Tibial nerve (tissue), 3 donors: ENCODE results near the gene VPS13D.

Source experiments
- POLR2A ChIP-seq, 2 donors: fragments of 450-650 bp; IDR thresholded peaks; one replicate each; pipeline ENCODE4 v1.6.1; 2017; ENCODE audit warnings: antibody characterized with exemption in 2 of 2, mild to moderate bottlenecking in 2 of 2, moderate library complexity in 2 of 2
- TF ChIP-seq, protein P1 (sequence below), 5 experiments: fragments of 200-600 bp in 3 of 5; fragments of 450-650 bp in 2 of 5; sonication (generic) in 3 of 5; IDR thresholded peaks; one replicate each; pipeline ENCODE4 v1.5.1; 2016 to 2019; ENCODE audit warnings: antibody characterized with exemption in 5 of 5, mild to moderate bottlenecking in 3 of 5, moderate library complexity in 2 of 5

DNA sequence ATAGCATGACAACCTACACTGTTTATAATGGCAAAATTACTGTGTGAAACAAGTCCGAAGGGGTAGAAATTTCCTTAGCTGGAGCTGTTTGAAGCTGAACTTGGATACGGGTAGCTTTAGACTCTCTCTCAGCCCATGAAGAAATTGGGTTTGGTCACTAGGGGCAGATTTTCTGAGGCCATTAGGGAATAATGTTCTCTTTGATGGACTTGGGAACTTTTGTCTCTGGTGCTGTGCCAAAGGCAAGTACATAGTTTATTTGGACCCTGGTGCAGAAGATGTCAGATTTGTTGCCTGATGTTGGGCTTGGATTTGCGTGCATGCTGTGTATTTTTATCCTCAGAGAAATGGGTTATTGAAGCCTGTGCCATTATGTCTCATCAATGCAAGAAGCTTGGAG is 109.6 kb downstream of the VPS13D start:
- TF ChIP-seq POLR2A (IDR thresholded peaks at IDR 0.05), result no peak
- TF ChIP-seq, protein P1, sequence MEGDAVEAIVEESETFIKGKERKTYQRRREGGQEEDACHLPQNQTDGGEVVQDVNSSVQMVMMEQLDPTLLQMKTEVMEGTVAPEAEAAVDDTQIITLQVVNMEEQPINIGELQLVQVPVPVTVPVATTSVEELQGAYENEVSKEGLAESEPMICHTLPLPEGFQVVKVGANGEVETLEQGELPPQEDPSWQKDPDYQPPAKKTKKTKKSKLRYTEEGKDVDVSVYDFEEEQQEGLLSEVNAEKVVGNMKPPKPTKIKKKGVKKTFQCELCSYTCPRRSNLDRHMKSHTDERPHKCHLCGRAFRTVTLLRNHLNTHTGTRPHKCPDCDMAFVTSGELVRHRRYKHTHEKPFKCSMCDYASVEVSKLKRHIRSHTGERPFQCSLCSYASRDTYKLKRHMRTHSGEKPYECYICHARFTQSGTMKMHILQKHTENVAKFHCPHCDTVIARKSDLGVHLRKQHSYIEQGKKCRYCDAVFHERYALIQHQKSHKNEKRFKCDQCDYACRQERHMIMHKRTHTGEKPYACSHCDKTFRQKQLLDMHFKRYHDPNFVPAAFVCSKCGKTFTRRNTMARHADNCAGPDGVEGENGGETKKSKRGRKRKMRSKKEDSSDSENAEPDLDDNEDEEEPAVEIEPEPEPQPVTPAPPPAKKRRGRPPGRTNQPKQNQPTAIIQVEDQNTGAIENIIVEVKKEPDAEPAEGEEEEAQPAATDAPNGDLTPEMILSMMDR (IDR thresholded peaks at IDR 0.05), result peak in 3 of 5 experiments; percentile 18 to 30 (median 27)
